NCI-H748 treated with DMSO at 0.1 percent for 48 hours (cell line): ENCODE data around the gene ACAD10.
"Not testable (repeated sequence)": the region's sequence is repeated elsewhere in the genome, so short reads cannot be mapped to it uniquely, and the experiment has no call there.

Experiments used
- DNase-seq: peaks from one replicate; lab custom pipeline; 2025; lab: John Stamatoyannopoulos, UW

The ACAD10 gene

GRCh38 chr12:111753144-111753881 is 67.5 kb downstream of the ACAD10 start:
- peak; percentile 12 for DNase-seq

- no peak for DNase-seq
Observed at GRCh38 chr12:111754671-111755070, 68.8 kb downstream of the ACAD10 start.

DNA sequence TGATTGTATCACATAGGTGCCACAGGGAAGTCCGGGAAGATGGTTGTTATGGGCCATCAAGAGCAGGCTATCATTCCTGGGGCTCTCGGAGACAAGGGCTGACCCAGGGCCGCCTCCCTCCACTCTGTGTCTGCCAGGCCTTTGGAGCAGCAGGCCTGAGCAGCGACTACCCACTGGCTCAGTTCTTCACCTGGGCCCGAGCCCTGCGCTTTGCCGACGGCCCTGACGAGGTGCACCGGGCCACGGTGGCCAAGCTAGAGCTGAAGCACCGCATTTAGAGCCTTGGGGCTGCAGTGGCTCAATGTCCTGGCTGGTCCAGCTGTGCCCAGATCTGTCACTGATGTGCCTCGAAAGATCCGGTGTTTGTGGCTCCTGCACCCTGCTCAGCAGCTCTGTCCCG is 70.3 kb downstream of the ACAD10 start:
- no peak for DNase-seq

DNA sequence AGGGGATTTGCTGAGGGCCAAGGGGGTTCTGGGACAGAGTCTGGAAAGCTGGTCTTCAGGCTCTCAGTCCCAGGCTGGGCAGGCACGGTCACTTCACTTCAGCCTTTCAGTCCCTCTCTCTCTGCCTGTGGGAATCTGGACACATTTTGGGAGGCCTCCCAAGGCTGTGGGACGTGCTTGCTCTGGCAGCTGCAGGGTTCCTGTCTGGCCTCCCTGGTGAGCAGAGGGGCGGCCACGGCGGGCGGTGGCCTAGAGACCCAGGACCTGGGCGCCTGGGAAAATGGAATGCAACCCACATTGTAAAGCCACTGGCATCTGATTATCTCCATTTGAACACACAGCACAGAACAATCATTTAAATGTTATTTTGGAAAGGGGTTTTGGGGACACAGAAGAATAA is 70.8 kb downstream of the ACAD10 start:
- DNase-seq: no peak

DNA sequence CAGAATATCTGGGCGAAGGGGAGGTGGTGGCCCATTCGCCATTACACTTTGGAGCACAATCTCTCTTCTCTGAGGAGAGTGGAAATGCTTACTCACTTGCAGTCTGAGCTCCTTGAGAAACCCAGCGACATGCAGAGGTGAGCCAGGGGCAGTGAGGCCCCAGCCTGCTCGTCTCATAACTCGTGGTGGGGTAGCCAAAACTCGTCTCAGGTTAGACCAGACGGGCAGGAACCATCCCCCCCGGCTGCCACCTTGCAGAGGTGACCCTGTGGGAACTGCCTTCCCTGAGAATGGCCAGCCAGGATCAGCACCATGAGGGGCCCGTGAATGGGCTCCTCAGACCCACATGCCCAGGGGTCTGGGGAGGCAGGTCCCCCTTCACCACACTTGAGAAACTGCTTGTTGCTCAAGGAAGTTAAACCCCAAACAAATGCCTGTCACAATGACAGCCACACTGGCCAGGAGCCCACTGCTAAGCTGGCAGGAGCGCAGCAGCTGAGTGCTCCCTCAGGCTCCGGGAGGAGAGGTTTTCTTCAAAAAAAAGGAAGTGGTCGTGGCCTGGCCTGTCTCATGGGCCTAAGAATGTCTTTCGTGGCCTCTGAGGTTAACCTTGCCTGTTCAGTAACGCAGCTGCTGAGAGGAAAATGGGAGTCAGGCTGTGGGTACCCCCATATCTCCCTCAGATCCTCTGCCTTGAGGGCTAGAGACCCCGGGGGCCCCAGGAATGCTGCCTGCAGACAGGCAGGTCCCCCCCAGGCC is 71.7 kb downstream of the ACAD10 start:
- DNase-seq: no peak

- no peak for DNase-seq
Observed at GRCh38 chr12:111758120-111758561, 72.3 kb downstream of the ACAD10 start.

DNA sequence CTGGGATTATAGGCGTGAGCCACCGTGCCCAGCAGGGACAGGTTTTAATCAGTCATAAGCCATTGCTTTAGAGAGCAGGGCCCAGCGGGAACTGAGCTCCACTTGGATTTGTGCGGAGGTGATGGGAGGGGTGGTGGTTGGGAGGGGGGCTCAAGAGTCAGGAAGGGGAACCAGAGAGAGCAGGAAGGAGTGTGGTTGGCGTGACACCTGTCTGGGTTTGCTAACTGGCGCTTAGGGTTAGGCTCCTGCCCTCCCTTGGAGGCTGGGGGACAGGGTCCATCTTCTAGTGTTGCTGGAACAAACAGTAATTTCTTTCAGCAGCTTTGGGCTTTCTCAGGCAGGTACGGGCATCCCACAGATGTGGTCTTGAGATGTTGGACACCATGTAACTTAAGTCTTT is 73.4 kb downstream of the ACAD10 start:
- no peak for DNase-seq

DNA sequence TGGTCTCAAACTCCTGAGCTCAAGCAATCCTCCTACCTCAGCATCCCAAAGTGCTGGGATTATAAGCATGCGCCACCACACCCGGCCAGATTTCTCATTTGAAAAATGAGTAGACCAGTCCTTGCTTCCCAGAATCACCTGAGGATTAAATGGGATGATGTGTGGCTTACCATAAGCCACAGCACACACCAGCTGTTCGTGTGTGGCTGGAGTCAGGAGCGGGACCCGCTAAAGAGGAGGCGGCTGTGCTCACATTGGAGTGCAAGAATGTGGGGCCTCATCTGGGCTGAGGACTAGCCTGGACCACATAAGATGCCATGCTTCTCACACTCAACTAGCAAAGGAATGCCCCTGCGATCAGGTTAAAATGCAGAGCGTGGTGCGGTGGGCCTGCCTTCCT is 74.1 kb downstream of the ACAD10 start:
- DNase-seq: no peak

- DNase-seq: no peak
Observed at GRCh38 chr12:111761099-111761498, 75.2 kb downstream of the ACAD10 start.

- DNase-seq: no peak
Observed at GRCh38 chr12:111761706-111762105, 75.9 kb downstream of the ACAD10 start.

GRCh38 chr12:111763552-111763951 is 77.7 kb downstream of the ACAD10 start:
- DNase-seq: not testable (repeated sequence)

DNA sequence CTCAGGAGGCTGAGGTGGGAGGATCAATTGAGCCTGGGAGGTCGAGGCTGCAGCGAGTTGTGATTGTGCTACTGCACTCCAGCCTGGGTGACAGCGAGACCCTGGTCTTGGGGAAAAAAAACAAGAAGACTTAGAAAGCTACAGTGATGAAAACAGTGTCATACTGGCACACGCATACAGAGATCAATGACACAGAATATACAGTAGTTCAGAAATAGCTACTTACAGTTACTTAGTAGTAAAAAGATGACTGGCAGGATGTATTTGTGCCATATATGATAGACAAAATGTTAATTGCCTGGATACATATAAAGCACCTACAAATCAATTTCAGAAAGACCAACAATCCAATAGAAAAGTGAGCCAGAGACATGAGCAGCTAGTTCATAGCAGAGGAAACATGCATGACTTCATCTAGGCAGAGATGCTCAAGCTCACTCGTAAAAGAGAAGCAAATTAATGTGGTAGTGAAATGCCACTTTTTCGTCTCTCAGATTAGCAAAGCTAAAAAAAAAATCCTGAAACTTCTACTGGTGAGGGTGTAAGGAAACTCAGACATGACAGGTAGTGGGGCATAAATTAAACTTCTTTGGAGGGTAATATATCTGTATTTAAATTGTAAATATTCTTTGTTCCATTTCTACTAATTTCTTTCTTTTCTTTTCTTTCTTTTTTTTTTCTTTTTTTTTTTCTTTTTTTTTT is 78.4 kb downstream of the ACAD10 start:
- DNase-seq: no peak

DNA sequence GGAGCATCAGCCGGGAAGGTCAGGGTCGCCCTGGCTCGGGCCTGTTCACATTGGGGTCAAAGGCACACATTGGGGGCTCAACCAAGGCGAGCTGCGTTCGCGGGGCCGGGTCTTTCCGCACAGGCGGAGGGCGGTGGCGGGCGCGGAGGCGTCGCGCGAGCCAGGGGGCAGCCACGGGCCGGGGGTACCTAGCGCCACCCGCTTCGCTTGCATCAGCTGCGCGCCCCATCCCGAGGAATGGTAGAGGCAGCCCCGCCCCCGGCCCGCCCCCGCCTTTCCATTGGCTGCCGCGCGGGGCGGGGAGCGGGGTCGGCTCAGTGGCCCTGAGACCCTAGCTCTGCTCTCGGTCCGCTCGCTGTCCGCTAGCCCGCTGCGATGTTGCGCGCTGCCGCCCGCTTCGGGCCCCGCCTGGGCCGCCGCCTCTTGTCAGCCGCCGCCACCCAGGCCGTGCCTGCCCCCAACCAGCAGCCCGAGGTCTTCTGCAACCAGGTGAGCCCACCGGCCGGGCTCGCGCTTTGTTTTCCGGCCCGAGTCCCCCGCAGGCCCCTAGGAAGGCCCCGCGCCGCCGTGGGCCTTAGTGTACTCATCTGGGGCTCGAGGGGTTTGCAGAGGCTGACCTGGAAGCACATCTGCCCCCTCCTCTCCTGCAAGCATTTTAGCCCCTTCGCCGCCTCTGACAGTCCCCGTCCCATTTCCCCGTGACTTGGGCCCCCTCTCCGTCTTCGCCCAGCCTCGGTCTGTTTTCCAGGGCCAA is 80.9 kb downstream of the ACAD10 start, which contains the start of gene ALDH2:
Gene ALDH2, plus strand, starts transcription at position 326 of the 754 bp plus-strand sequence. Its CDS starts 50 bp downstream, at position 376.
- peak; percentile 28 for DNase-seq

DNA sequence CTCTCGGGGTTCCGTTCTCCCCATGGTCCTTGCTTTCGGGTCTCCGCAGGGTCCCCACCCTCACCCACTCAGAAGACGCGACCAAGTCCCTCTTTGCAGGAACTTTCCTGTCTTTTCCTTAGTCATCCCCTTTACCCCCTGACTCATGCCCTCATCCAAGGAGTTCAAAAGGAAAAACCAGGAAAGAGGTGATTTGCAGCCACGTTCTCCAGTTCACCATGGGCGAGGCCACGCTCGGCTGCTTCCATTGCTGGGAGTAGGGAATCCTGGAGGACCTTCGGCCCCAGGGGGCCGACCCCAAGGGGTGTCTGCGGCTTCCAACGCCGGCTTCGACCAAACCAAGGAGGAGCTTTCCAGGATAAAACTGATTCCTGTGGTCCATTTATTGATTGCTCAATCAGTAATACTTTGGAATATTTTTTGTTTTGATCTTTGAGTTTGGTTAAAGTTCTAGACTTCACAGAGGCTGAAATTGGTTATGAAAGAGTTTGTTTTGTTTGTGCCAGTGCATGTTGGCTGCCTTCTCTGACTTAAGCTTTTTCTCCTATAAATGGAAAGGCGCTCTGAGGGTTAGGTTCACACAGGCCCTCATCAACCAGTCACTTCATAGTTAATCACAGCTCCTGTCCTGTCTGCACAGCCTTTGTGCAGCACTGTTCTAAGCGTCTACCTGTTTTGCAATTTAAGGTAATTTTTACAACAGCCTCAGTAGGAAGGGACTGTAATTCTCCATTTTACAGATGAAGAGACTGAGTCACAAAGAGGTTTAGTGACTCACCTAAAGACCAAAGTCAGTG is 81.7 kb downstream of the ACAD10 start:
- no peak for DNase-seq

GRCh38 chr12:111768159-111768895 is 82.5 kb downstream of the ACAD10 start:
- no peak for DNase-seq

DNA sequence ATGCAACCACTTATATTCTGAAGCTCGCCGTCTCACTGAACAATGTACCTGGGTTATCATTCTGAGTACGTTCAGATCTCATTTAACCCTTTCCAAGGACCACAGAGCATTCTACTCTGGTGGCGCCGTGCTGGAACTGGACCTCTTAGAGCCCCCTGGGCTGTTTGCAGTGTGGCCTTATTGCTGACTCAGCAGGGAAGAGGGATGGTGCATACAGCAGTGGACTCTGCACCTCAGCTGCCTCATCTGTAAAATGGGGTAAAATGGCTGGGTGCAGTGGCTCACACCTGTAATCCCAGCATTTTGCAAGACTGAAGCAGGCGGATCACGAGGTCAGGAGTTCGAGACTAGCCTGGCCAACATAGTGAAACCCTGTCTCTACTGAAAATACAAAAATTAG is 83.7 kb downstream of the ACAD10 start:
- DNase-seq: no peak

DNA sequence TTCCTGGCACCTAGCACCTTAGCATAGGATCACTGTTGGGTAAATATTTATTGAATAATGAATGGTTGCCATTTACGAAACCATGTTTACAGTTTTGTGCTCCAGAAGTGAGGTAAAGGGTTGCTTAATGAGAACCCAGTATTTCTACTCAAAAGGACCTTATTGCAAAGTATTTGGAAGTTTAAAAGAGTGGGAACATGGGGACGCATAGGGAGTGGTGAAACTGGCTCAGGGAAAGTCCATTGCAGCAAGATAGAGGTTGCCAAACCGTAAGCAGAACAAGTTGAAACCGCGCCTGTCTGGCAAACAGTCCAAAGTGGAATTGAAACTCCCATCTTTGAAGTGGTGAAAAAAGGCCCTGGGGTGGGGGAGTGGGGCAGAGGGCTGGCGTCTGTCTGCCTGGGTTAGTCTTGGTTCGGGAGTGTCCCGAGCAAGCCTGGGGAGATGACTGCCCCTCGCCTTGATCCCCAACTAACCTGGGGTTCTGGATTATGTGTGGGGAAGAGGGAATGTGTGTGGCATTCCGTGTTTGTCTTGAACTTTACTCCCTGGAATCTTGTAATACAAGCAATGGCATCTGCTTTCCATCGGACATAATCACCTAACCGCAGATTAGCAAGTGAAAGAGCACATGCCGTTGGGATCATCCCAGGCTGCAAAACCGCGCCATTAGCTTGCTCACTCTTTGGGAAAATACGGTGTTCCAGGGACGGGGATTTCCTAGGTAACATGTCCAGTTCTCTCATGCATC is 88.1 kb downstream of the ACAD10 start:
- no peak for DNase-seq

DNA sequence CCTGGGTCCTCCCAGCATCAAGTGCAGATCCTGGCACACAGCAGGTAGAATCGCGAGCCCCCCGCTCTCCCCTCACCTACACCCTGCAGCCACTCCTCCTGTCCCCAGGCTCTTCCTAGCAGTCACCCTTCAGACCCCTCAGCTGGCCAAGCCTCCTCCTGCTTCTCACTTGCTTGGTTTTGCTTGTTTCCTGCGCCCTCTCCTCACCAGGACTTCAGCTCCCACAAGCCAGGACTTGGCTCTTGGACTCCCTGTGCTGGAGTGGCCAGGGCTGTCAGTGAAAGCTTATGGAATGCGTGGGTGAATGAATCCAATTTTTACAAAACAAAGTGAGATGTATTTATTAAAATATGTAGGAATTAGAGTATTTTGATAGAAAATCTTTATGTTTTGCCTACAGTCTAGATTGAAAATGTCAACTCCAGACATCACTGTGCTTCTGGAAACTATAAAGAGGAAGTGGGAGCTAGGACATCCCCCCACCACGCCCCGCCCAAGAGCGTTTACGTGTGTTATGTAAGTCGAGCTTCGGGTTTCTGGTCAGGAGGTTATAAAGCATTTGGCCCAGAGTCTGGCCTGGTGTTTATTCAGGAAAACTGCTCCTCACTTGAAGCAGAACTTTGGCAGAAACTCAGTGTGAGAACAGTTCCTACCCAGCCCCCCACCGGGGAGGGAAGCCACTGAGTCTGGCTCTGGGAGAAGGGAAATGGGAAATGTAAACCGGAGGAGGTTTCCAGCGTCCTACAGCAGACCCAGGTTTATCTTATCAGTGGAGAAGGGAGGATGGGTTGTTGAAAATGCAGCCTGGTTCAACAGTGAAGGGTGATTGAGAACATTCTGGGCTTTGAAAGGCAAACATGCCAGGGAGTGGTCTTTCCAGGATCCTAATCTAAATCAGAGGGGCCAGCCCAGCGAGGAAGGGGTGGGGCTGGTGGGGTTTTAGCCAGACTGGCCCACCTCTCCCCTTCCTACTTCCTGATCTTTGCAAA is 89.6 kb downstream of the ACAD10 start:
- DNase-seq: no peak
